Body of pancreas (tissue), 4 donors: ENCODE results near the gene KIAA1217.

Experiments used
- CTCF ChIP-seq, 7 experiments: fragments of 450-650 bp in 4 of 7; fragments of 200-600 bp in 3 of 7; sonication (generic) in 3 of 7; IDR thresholded peaks; one replicate each; pipeline ENCODE4 v1.5.1; 2016 to 2019; ENCODE audit warnings: antibody characterized with exemption in 7 of 7
- POLR2A ChIP-seq, 3 donors: fragments of 450-650 bp; IDR thresholded peaks; one replicate each; pipeline ENCODE4 v1.6.1; 2016; ENCODE audit warnings: antibody characterized with exemption in 3 of 3, mild to moderate bottlenecking in 2 of 3

GRCh38 chr10:24262929-24263590 lies 54.1 kb downstream of the KIAA1217 start:
- TF ChIP-seq CTCF (IDR thresholded peaks at IDR 0.05) (no peak), POLR2A (IDR thresholded peaks at IDR 0.05) (no peak)
